Osteoblast (primary cell): ENCODE results near the gene ARL10. TPM values are rescaled to one million over a fixed set of nuclear protein-coding genes. Genes with fewer than 3 reads are reported as not detected.

Experiments
- DNase-seq: peaks from one replicate; pipeline ENCODE4 v3.0.0; 2011; ENCODE audit warnings: low spot score, mixed read lengths; ENCODE audit not compliant: insufficient read length; ENCODE audit errors: missing footprints
- H2AFZ ChIP-seq: 2 replicates; pipeline ENCODE4 v1.6.0; 2011; ENCODE audit warnings: mild to moderate bottlenecking, low read length
- H3K27ac ChIP-seq: 2 replicates; pipeline ENCODE4 v1.5.1; 2011; ENCODE audit warnings: mild to moderate bottlenecking, low read depth, low read length, moderate library complexity
- H3K27me3 ChIP-seq: 2 replicates; pipeline ENCODE4 v1.6.0; 2012; ENCODE audit warnings: mild to moderate bottlenecking, control low read depth, inconsistent platforms, low read length, moderate library complexity; ENCODE audit not compliant: insufficient read depth
- H3K36me3 ChIP-seq: 2 replicates; pipeline ENCODE4 v1.5.1; 2011; ENCODE audit warnings: mild to moderate bottlenecking, low read length, control low read depth, moderate library complexity; ENCODE audit not compliant: insufficient read depth
- H3K4me1 ChIP-seq: 2 replicates; pipeline ENCODE4 v1.5.1; 2011; ENCODE audit warnings: mild to moderate bottlenecking, low read length, control low read depth, moderate library complexity; ENCODE audit not compliant: insufficient read depth
- H3K4me2 ChIP-seq: 2 replicates; pipeline ENCODE4 v1.6.0; 2011; ENCODE audit warnings: mild to moderate bottlenecking, low read length; ENCODE audit not compliant: insufficient read depth
- H3K4me3 ChIP-seq: fragments of 200-600 bp; sonication (generic); 3 replicates; pipeline ENCODE4 v1.5.1; 2012; ENCODE audit warnings: mild to moderate bottlenecking, low read length, inconsistent platforms; ENCODE audit not compliant: insufficient read depth
- H3K79me2 ChIP-seq: 2 replicates; pipeline ENCODE4 v1.6.0; 2012; ENCODE audit warnings: mild to moderate bottlenecking, low read length, control low read depth, inconsistent platforms; ENCODE audit not compliant: insufficient read depth
- H3K9me3 ChIP-seq: 2 replicates; pipeline ENCODE4 v1.5.1; 2011; ENCODE audit warnings: low read depth, low read length, control low read depth
- H4K20me1 ChIP-seq: 2 replicates; pipeline ENCODE4 v1.6.0; 2012; ENCODE audit warnings: mild to moderate bottlenecking, low read length, control low read depth; ENCODE audit not compliant: insufficient read depth
- total RNA-seq: library from RNA; depleted of rRNA; stranded (reverse); fragments of >200 nt; gene quantifications from 2 replicates; pipeline ENCODE4 v1.2.3, GENCODE V29; 2012
- TF ChIP-seq, protein P1 (sequence below): IDR thresholded peaks from 2 replicates; pipeline ENCODE4 v1.5.1; 2011; ENCODE audit warnings: mild to moderate bottlenecking, low read depth, low read length, moderate library complexity; ENCODE audit errors: extremely low read depth

ARL10 gene
- total RNA-seq, 1 donor = 14.1 TPM

GRCh38 chr5:176424181-176424580 lies 58.9 kb downstream of the ARL10 start:
- DNase-seq = no peak
- Histone ChIP-seq H3K4me1 (no peaks in the 10 kb centered on the region), H3K36me3 (no peaks in the 10 kb centered on the region), H2AFZ (no peak overlapping the region), H3K27me3 (peaks cover 14% of the 10 kb centered on the region), H3K9me3 (no peaks in the 10 kb centered on the region), H3K4me3 (no peak overlapping the region), H3K27ac (no peak overlapping the region), H4K20me1 (no peaks in the 10 kb centered on the region), H3K4me2 (peak overlapping the region; percentile 18), H3K79me2 (no peaks in the 10 kb centered on the region)
- TF ChIP-seq, protein P1, sequence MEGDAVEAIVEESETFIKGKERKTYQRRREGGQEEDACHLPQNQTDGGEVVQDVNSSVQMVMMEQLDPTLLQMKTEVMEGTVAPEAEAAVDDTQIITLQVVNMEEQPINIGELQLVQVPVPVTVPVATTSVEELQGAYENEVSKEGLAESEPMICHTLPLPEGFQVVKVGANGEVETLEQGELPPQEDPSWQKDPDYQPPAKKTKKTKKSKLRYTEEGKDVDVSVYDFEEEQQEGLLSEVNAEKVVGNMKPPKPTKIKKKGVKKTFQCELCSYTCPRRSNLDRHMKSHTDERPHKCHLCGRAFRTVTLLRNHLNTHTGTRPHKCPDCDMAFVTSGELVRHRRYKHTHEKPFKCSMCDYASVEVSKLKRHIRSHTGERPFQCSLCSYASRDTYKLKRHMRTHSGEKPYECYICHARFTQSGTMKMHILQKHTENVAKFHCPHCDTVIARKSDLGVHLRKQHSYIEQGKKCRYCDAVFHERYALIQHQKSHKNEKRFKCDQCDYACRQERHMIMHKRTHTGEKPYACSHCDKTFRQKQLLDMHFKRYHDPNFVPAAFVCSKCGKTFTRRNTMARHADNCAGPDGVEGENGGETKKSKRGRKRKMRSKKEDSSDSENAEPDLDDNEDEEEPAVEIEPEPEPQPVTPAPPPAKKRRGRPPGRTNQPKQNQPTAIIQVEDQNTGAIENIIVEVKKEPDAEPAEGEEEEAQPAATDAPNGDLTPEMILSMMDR = no peak

- Histone ChIP-seq H4K20me1 (no peaks in the 10 kb centered on the region), H3K4me3 (no peak overlapping the region), H3K4me1 (no peaks in the 10 kb centered on the region), H2AFZ (no peak overlapping the region), H3K36me3 (no peaks in the 10 kb centered on the region), H3K79me2 (no peaks in the 10 kb centered on the region), H3K9me3 (no peaks in the 10 kb centered on the region), H3K27ac (no peak overlapping the region), H3K27me3 (peaks cover 14% of the 10 kb centered on the region), H3K4me2 (no peak overlapping the region)
- no peak for DNase-seq
- TF ChIP-seq, protein P1 = no peak
These were observed 59.9 kb downstream of the ARL10 start for GRCh38 chr5:176425138-176425537.

DNA sequence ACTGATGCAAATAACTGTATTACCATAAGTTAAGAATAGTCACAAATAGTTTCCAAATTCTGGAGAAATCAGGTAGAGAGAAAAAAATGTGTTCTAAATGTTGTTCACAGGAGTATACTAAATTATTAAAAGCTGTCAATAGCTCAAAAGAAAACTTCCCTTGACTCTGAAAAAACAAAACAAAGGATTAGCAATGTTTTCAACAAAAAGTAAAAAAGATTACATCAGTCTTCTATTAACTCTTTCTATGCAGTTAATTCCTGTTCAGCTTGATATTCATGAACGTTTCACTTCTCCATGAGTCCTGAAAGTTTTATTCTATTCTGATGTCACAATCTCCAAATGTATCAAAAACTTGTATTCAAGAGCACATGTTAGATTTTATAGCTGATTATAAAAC lies 60.5 kb downstream of the ARL10 start:
- peaks cover 10% of the 10 kb centered on the region for H3K27me3 ChIP-seq

DNA sequence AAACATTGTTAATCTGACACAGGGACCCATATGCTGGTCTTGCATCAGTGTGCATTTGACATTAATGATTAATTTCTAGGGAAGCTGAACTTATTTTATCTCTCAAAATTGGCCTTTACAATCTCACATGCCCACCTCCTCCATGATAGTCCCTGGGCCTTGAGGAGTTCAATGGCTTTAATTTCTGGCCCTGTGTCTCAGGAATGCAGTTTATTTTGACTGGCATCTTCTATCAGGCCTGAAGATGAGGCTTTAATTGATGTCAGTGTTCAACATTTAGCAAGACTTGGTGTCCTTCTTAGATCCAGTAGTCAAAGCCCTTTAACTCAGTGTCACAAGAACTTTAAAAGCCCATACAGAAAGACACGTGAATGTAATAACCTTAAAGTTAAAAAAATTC lies 61.6 kb downstream of the ARL10 start:
- Histone ChIP-seq H4K20me1 (no peaks in the 10 kb centered on the region), H3K79me2 (no peaks in the 10 kb centered on the region), H3K27me3 (peaks cover 4% of the 10 kb centered on the region), H3K4me3 (no peak overlapping the region), H3K9me3 (no peaks in the 10 kb centered on the region), H3K36me3 (no peaks in the 10 kb centered on the region), H3K27ac (no peak overlapping the region), H2AFZ (no peak overlapping the region), H3K4me2 (no peak overlapping the region), H3K4me1 (no peaks in the 10 kb centered on the region)
- TF ChIP-seq, protein P1 = no peak
- DNase-seq = no peak

More for the DNA sequence above, 60.5 kb downstream of the ARL10 start:
- no peaks in the 10 kb centered on the region for H4K20me1 ChIP-seq
- no peak overlapping the region for H3K4me3 ChIP-seq
- H2AFZ ChIP-seq = no peak overlapping the region
- no peaks in the 10 kb centered on the region for H3K79me2 ChIP-seq
- H3K27ac ChIP-seq = no peak overlapping the region
- H3K36me3 ChIP-seq = no peaks in the 10 kb centered on the region
- TF ChIP-seq, protein P1 = no peak
- H3K4me2 ChIP-seq = no peak overlapping the region
- no peaks in the 10 kb centered on the region for H3K9me3 ChIP-seq
- DNase-seq = no peak
- H3K4me1 ChIP-seq = no peaks in the 10 kb centered on the region
